HEK293T (cell line): ENCODE data around the gene ASS1.

Source experiments
- CTCF ChIA-PET: fragments of 350-600 bp; formaldehyde crosslinking; extraction: SDS; loops from one replicate; lab custom pipeline; 2021; ENCODE audit warnings: antibody characterized with exemption, inconsistent platforms; lab: Yijun Ruan, JAX
- POLR2A ChIA-PET: fragments of 350-600 bp; formaldehyde crosslinking; extraction: SDS; loops from one replicate; lab custom pipeline; 2020; ENCODE audit warnings: antibody characterized with exemption, inconsistent platforms; lab: Yijun Ruan, JAX
- DNase-seq: peaks from one replicate; pipeline ENCODE4 v3.0.0; 2012; ENCODE audit warnings: mixed read lengths; ENCODE audit errors: extremely low spot score
- ARNT ChIP-seq: fragments of 450-650 bp; IDR thresholded peaks from 2 replicates; pipeline ENCODE4 v1.6.1; 2017; ENCODE audit warnings: mild to moderate bottlenecking
- BHLHE40 ChIP-seq: fragments of 450-650 bp; IDR thresholded peaks from 2 replicates; pipeline ENCODE4 v1.6.1; 2016; ENCODE audit warnings: mild to moderate bottlenecking, moderate library complexity, borderline replicate concordance
- CTBP1 ChIP-seq: fragments of 450-650 bp; IDR thresholded peaks from 2 replicates; pipeline ENCODE4 v1.6.1; 2016; ENCODE audit warnings: borderline replicate concordance
- ELF4 ChIP-seq: fragments of 450-650 bp; IDR thresholded peaks from 2 replicates; pipeline ENCODE4 v1.6.1; 2017; ENCODE audit warnings: antibody characterized with exemption
- FOXA1 ChIP-seq: fragments of 450-650 bp; IDR thresholded peaks from 2 replicates; pipeline ENCODE4 v1.6.1; 2016; ENCODE audit warnings: mild to moderate bottlenecking
- FOXK2 ChIP-seq: fragments of 450-650 bp; IDR thresholded peaks from 2 replicates; pipeline ENCODE4 v1.6.1; 2016; ENCODE audit warnings: mild to moderate bottlenecking
- FOXM1 ChIP-seq: fragments of 450-650 bp; IDR thresholded peaks from 2 replicates; pipeline ENCODE4 v1.6.1; 2017; ENCODE audit warnings: mild to moderate bottlenecking, borderline replicate concordance
- HDGF ChIP-seq: fragments of 450-650 bp; IDR thresholded peaks from 2 replicates; pipeline ENCODE4 v1.6.1; 2017; ENCODE audit warnings: antibody characterized with exemption, borderline replicate concordance
- L3MBTL2 ChIP-seq: fragments of 450-650 bp; conservative IDR thresholded peaks from 2 replicates; pipeline ENCODE4 v1.6.1; 2016; ENCODE audit warnings: mild to moderate bottlenecking
- LEF1 ChIP-seq: fragments of 450-650 bp; IDR thresholded peaks from 2 replicates; pipeline ENCODE4 v1.6.1; 2017; ENCODE audit warnings: mild to moderate bottlenecking, borderline replicate concordance
- NFRKB ChIP-seq: fragments of 450-650 bp; IDR thresholded peaks from 2 replicates; pipeline ENCODE4 v1.6.1; 2016; ENCODE audit warnings: mild to moderate bottlenecking, moderate library complexity
- PKNOX1 ChIP-seq: fragments of 450-650 bp; IDR thresholded peaks from 2 replicates; pipeline ENCODE4 v1.6.1; 2016
- SP1 ChIP-seq: fragments of 450-650 bp; IDR thresholded peaks from 2 replicates; pipeline ENCODE4 v1.6.1; 2017
- SUZ12 ChIP-seq: fragments of 450-650 bp; IDR thresholded peaks from 2 replicates; pipeline ENCODE4 v1.6.1; 2016; ENCODE audit warnings: mild to moderate bottlenecking
- TARDBP ChIP-seq: fragments of 450-650 bp; IDR thresholded peaks from 2 replicates; pipeline ENCODE4 v1.6.1; 2016
- ZNF384 ChIP-seq: fragments of 450-650 bp; IDR thresholded peaks from 2 replicates; pipeline ENCODE4 v1.6.1; 2016

The ASS1 gene

GRCh38 chr9:130429381-130429780, 15.4 kb upstream of the ASS1 start:
- ChIA-PET POLR2A (no interaction called here), CTCF (no interaction called here)
- DNase-seq: no peak
- TF ChIP-seq NFRKB (no peak), SUZ12 (no peak), BHLHE40 (no peak), FOXK2 (no peak), ZNF384 (no peak), CTBP1 (no peak), ARNT (no peak), ELF4 (no peak)

GRCh38 chr9:130429831-130430230, 14.9 kb upstream of the ASS1 start:
- no peak for TF ChIP-seq SP1
- no peak for TF ChIP-seq SUZ12
- TF ChIP-seq BHLHE40: no peak
- TF ChIP-seq ARNT: no peak
- no peak for TF ChIP-seq L3MBTL2
- TF ChIP-seq NFRKB: no peak
- TF ChIP-seq ELF4: no peak
- TF ChIP-seq CTBP1: no peak
- no peak for TF ChIP-seq PKNOX1
- TF ChIP-seq FOXK2: no peak

GRCh38 chr9:130430232-130430631, 14.5 kb upstream of the ASS1 start:
- no peak for DNase-seq
- ChIA-PET POLR2A (no interaction called here), CTCF (interaction anchor here (0.6 kb wide), 1 partner anchor 253 kb away, joined by 3 read pairs; no protein-coding TSS in a partner anchor)
- no peak for TF ChIP-seq LEF1
- no peak for TF ChIP-seq L3MBTL2
- TF ChIP-seq FOXM1: no peak
- no peak for TF ChIP-seq NFRKB
- TF ChIP-seq PKNOX1: no peak
- TF ChIP-seq BHLHE40: no peak
- TF ChIP-seq SUZ12: no peak

More at GRCh38 chr9:130429831-130430230, 14.9 kb upstream of the ASS1 start:
- CTCF ChIA-PET: interaction anchor here (0.6 kb wide), 1 partner anchor 253 kb away, joined by 3 read pairs; no protein-coding TSS in a partner anchor
- no peak for DNase-seq
- POLR2A ChIA-PET: no interaction called here

- TF ChIP-seq BHLHE40 (no peak), CTBP1 (no peak), LEF1 (no peak), SUZ12 (no peak), HDGF (no peak), TARDBP (no peak), L3MBTL2 (no peak), SP1 (no peak), FOXA1 (no peak)
- ChIA-PET POLR2A (no interaction called here), CTCF (no interaction called here)
- no peak for DNase-seq
Observed at GRCh38 chr9:130430734-130431535, 13.8 kb upstream of the ASS1 start.

GRCh38 chr9:130431536-130432303, 13.0 kb upstream of the ASS1 start:
- no peak for TF ChIP-seq ELF4
- no peak for TF ChIP-seq TARDBP
- CTCF ChIA-PET: interaction anchor here (1.1 kb wide), 1 partner anchor 12 kb away, joined by 3 read pairs; the partner anchor contains the start of gene ASS1
- no peak for DNase-seq
- POLR2A ChIA-PET: no interaction called here

- DNase-seq: no peak
- no peak for TF ChIP-seq HDGF
- TF ChIP-seq CTBP1: no peak
- no peak for TF ChIP-seq ELF4
- no peak for TF ChIP-seq TARDBP
- TF ChIP-seq ARNT: no peak
- no peak for TF ChIP-seq FOXK2
- TF ChIP-seq ZNF384: no peak
- TF ChIP-seq PKNOX1: no peak
- TF ChIP-seq SP1: no peak
- TF ChIP-seq LEF1: no peak
- no peak for TF ChIP-seq L3MBTL2
- TF ChIP-seq BHLHE40: no peak
- no peak for TF ChIP-seq FOXA1
- TF ChIP-seq FOXM1: no peak
- ChIA-PET CTCF (interaction anchor here (1.1 kb wide), 1 partner anchor 12 kb away, joined by 3 read pairs; the partner anchor contains the start of gene ASS1), POLR2A (no interaction called here)
Observed at GRCh38 chr9:130432362-130432761, 12.4 kb upstream of the ASS1 start.
